GM12864 (cell line): Measurements from ENCODE around the gene ITPK1.

Experiments
- DNase-seq: peaks from one replicate; pipeline ENCODE4 v3.0.0-alpha.2; 2011; ENCODE audit warnings: low read depth
- H3K4me3 ChIP-seq: 2 replicates; pipeline ENCODE4 v1.5.1; 2011; ENCODE audit warnings: mild to moderate bottlenecking, low read depth, low read length, control low read depth
- CTCF ChIP-seq: IDR thresholded peaks from 2 replicates; pipeline ENCODE4 v1.5.1; 2011; ENCODE audit warnings: low read depth, mild to moderate bottlenecking, moderate library complexity, low read length, control low read depth, inconsistent platforms; ENCODE audit errors: missing control alignments

Gene ITPK1

GRCh38 chr14:93032421-93032936, 83.2 kb downstream of the ITPK1 start:
- DNase-seq, result no peak
- TF ChIP-seq CTCF, result no peak
- no peak overlapping the region for H3K4me3 ChIP-seq

- H3K4me3 ChIP-seq, result no peak overlapping the region
- no peak for TF ChIP-seq CTCF
- DNase-seq, result no peak
These were observed 84.0 kb downstream of the ITPK1 start for GRCh38 chr14:93031505-93032315.

GRCh38 chr14:93030761-93031160, 85.0 kb downstream of the ITPK1 start:
- H3K4me3 ChIP-seq, result no peak overlapping the region
- no peak for TF ChIP-seq CTCF
- no peak for DNase-seq

GRCh38 chr14:93029911-93030508, 85.7 kb downstream of the ITPK1 start:
- DNase-seq, result no peak
- H3K4me3 ChIP-seq, result no peak overlapping the region
- TF ChIP-seq CTCF, result no peak

GRCh38 chr14:93029417-93029816, 86.3 kb downstream of the ITPK1 start:
- no peak for DNase-seq
- H3K4me3 ChIP-seq, result no peak overlapping the region
- no peak for TF ChIP-seq CTCF

- no peak overlapping the region for H3K4me3 ChIP-seq
- TF ChIP-seq CTCF, result no peak
- no peak for DNase-seq
These were observed 87.0 kb downstream of the ITPK1 start for GRCh38 chr14:93028724-93029076.
